Activated T-cell treated with anti-CD3 and anti-CD28 coated beads for 4 hours (primary cell): ENCODE results near the gene FAM222B.
"Not testable (repeated sequence)": the region's sequence is repeated elsewhere in the genome, so short reads cannot be mapped to it uniquely, and the experiment has no call there.

Experiments used
- DNase-seq: peaks from one replicate; pipeline ENCODE4 v3.0.0-alpha.2; 2020

The FAM222B gene

GRCh38 chr17:28871056-28871579 lies 28.5 kb upstream of the FAM222B start:
- DNase-seq, result no peak

GRCh38 chr17:28867276-28867675 lies 24.7 kb upstream of the FAM222B start:
- DNase-seq, result no peak

- DNase-seq, result no peak
Observed at GRCh38 chr17:28865946-28866752, 23.6 kb upstream of the FAM222B start.

GRCh38 chr17:28864991-28865849 lies 22.6 kb upstream of the FAM222B start:
- no peak for DNase-seq

GRCh38 chr17:28863953-28864352 lies 21.4 kb upstream of the FAM222B start:
- no peak for DNase-seq

- no peak for DNase-seq
Observed at GRCh38 chr17:28862561-28862960, 20.0 kb upstream of the FAM222B start.

GRCh38 chr17:28861393-28862203 lies 19.0 kb upstream of the FAM222B start:
- DNase-seq, result no peak

GRCh38 chr17:28860363-28860808 lies 17.8 kb upstream of the FAM222B start:
- no peak for DNase-seq

- DNase-seq, result no peak
Observed at GRCh38 chr17:28858801-28859355, 16.3 kb upstream of the FAM222B start.

GRCh38 chr17:28857905-28858800 lies 15.6 kb upstream of the FAM222B start:
- DNase-seq, result no peak

GRCh38 chr17:28856028-28856574 lies 13.5 kb upstream of the FAM222B start:
- DNase-seq, result no peak

GRCh38 chr17:28855336-28855679 lies 12.7 kb upstream of the FAM222B start:
- no peak for DNase-seq

GRCh38 chr17:28854457-28855335 lies 12.1 kb upstream of the FAM222B start, which contains the start of gene ERAL1:
Gene ERAL1 (plus strand): TSS chr17:28855016. CDS start chr17:28855035, 19 bp downstream.
- DNase-seq, result peak; percentile 68

GRCh38 chr17:28853295-28853694 lies 10.7 kb upstream of the FAM222B start:
- DNase-seq, result no peak

- no peak for DNase-seq
Observed at GRCh38 chr17:28849281-28849680, 6.7 kb upstream of the FAM222B start.

GRCh38 chr17:28848667-28849066 lies 6.1 kb upstream of the FAM222B start:
- DNase-seq, result peak; percentile 23

GRCh38 chr17:28846699-28847098 lies 4.1 kb upstream of the FAM222B start:
- not testable (repeated sequence) for DNase-seq

GRCh38 chr17:28846231-28846630 lies 3.6 kb upstream of the FAM222B start:
- DNase-seq, result peak; percentile 17

GRCh38 chr17:28843816-28844148 lies 1.2 kb upstream of the FAM222B start:
- no peak for DNase-seq

GRCh38 chr17:28841901-28842281 lies 699 bp downstream of the FAM222B start:
- no peak for DNase-seq
